Stimulated activated CD4-positive, alpha-beta T cell treated with anti-CD3 and anti-CD28 coated beads, Interleukin-4, amount 100 ng/mL, for 4 hours (primary cell): ENCODE results near the gene TENM3.

Source experiments
- DNase-seq, 2 experiments: peaks; one replicate each; pipeline ENCODE4 v3.0.0-alpha.2; 2020

Gene TENM3

DNA sequence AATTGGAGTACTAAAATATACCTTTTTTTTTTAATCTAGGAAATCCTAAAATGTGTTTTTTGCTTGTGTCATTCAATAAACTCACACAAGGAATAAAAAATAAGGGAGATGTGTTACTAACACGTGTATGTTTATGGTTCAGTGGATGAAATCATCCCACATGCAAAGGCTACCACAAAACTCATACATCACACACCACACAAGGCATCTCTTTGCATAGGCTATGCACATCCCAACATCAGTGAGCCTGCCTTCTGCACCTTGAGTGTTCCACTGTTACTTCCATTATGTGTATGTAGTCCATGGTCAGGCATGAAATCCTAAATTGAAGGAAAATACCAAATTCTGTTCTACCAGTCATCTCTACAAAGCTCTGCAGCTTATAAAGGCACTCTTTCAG lies 460.9 kb downstream of the TENM3 start:
- DNase-seq = no peak

DNA sequence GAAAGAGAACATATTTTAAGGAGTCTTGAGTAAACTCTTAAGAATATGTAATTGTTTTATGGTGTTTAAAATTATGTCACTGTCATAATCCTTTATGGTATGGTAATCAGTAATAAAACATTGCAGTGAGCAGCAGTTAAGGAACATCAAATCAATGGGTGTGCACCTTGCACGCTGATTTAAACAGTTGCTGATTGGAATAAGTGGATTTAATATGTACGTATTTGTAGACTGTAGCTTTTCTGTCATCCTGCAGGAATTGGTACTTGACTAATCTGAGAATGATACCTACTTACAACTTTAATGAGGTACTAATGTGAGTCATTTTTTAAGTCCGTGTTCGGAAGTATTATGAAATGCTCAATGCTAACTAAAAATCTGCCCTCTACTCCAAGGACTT lies 461.7 kb downstream of the TENM3 start:
- DNase-seq = no peak

DNA sequence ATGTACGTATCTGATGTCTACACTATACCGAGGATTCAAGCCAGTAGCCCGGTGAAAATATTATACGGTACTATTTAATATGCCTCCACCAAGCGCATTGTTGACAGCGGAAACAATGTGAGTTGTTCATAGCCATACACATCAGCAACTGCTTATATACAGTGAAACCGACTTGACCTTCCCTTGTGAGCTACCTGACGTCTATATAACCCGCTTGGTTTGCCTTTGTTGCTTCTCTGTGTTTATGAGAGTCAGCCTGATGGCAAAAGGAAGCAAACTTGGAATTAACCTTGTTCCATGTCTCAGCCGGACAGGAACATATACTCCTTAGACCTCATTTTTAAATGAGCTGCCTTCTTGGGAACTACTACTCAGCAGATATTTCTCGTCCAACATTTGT lies 462.2 kb downstream of the TENM3 start:
- no peak for DNase-seq

DNA sequence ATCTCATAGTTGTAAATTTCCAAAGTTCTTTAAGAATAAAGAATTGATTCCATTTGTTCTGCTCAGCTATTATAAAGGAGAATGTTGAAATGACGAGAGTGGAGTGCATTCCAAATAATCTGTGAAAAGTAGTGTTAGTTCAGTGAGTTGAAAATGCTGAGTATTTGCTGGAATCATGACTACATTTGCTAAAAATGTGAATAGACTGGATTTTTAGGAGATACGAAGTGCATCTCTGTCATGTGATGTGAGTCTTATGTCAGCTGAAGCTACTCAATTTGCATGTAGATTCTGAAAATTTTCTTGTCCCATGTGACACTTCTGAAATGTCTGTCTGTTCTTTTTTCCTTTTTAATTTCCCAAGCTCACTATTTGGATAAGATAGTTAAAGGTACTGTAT lies 468.0 kb downstream of the TENM3 start:
- no peak for DNase-seq

DNA sequence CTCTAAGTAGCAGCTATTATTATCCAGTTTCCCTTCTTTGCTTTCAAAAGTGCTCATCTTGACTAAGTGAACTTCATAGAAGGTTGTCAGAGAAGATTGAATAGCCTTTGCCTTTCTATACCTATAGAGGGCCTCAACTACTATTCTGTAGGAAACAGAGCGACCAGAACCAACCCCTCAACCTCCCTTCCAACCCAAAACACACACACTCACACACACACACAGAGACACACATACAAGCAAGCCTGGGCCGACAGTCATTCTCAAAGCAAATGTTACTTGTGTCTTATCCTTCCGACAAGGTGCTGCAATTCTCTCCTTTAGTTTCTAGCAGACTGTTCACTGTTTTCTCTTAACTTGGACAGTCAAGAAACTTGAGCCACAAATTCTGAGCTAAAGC lies 472.3 kb downstream of the TENM3 start:
- DNase-seq = no peak

DNA sequence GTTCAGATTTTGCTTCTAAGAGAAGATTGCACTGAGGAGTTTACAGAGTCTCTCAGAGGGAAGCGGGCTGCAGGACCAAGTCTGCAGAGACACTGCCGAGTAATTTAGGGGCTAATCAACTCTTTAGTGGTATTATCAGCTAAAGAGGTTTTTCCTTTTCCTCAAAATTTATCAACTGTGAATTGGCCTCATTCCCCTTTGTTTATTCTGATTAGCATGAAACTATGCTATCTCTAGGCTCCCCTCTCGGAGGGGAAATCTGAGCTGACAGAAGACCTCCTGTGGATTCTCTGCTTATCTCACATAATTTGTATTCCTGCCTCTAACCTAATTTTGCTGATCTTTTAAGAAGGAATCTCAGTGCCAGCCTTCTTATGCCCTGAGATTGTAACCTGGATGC lies 473.0 kb downstream of the TENM3 start:
- no peak for DNase-seq

DNA sequence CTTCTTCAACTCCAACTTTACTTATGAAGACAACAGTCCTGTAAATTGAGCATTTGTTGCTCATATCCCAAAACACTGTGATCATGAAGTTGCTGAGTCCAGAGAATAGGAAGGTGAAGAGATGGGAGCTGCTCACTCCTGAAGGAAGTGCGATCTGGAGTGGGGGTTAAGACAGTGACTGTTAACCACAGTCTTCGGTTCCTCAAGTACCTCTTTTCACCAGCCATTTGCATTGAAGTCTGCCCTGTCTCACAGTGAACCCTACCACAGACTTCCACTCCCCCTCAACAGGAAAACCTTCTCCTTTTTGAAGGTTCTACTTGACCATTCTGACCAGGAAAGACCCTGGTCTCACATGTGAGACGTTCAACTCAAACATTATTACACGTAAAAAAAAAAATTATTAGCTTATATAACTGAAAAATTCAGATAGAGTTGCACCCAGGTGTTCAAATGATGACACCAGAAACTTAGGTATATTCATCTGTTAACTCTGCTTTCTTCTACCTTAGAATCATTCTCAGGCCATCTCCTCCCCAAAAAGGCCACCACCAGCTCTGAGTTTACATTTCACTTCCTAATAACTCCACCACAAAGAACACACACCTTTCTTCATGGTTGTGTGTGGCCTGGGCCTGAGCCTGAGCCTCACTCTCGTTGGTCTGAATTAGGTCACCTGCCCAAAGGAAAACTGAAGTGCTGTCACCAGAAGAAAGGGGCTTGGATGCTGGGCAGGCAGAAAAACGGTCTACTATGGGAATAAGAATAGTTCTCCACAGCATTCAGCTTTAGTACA lies 474.8 kb downstream of the TENM3 start:
- DNase-seq = no peak

DNA sequence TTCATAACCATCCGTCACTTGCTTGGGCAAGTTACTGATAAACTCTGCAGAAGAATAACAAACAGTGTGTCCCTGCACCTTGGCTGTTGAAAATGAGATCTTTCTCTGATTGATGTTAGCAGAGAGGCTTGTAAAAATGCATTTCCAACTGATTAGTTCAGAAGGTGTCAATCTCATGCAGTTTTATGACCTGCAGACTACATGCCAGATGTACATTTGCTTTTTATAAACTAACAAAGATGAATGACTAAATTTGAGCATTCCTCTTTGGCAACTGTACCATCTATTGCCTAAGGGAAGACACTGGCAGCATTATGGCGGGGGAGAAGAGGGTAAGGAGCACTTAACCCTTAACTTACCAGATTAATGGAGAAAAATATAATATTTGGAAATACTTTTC lies 481.2 kb downstream of the TENM3 start:
- DNase-seq = no peak

DNA sequence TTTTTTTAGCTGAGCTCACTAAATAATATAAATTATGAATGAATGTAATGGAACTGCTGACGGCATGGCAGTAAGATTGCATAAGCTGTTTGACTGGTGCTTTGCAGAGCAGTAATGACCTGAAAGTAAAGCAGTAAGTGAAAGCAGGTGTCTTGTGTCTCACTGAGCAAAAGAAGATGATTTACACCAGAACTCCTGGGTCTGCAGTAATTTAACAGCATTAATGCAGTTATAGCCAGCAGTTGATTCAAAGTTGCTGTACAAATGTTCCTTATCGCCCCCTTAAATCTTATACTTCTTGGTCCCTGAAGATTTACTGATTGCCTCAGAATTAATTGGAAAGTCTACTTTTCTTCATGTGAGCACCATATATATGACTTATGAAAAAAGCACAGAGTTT lies 486.3 kb downstream of the TENM3 start:
- no peak for DNase-seq

DNA sequence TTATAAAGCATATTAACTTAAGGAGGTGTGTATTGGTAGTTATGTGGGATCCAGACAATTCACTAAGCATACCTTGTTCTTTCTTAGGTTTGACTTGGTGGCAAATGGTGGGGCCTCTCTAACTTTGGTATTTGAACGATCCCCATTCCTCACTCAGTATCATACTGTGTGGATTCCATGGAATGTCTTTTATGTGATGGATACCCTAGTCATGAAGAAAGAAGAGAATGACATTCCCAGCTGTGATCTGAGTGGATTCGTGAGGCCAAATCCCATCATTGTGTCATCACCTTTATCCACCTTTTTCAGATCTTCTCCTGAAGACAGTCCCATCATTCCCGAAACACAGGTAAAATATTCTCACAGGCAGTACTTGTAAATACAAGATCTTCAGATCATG lies 487.6 kb downstream of the TENM3 start:
- no peak for DNase-seq

DNA sequence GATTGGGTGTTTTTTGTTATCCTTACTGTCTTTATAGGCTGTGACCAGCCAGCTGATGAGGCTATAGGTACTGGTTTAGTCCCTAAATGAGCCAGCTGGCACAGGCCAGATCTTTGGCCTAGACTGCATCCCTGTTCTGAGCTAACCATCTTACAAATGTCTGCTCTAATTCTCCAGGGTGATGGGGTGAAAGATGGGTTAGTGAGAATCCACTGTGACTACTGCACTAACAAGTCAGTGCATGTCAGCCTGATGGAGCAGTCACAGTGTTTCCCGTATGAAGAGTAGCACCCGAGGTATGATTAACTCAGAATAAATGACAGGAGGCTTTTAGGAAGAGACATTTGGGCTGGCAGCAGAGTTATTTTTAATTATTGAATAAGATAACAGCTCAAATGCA lies 493.0 kb downstream of the TENM3 start:
- DNase-seq = no peak

DNA sequence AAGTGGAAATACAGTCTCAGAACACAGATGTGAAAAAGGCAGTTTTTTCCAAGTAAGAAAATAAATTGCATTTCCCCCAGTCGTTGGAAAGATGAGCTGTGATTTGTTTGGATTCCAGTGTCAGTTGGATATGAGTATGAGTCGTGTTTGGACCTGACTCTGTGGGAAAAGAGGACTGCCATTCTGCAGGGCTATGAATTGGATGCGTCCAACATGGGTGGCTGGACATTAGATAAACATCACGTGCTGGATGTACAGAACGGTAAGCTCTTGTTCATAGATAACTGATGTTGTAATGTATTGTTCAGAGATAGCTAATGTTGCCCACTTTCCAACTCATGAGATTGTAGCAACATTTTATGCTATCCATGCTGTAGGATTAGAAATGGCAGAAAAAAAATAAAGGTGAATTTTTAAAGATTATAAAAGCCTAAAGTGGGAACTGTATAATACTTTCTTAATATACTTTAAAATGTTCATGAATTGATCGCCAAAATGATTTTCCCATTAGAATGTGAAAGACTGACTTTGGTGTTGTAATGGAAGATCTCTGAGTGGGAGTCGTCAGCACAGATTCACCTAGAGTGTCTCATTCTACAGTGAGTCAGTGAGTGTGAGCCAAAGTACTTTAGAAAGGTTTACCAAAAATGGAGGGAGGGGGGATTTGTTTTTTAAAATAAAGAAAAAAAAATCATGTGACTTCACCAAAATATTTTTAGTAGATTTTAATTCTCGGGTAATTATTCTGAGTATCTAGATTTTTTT lies 495.3 kb downstream of the TENM3 start:
- DNase-seq = no peak

DNA sequence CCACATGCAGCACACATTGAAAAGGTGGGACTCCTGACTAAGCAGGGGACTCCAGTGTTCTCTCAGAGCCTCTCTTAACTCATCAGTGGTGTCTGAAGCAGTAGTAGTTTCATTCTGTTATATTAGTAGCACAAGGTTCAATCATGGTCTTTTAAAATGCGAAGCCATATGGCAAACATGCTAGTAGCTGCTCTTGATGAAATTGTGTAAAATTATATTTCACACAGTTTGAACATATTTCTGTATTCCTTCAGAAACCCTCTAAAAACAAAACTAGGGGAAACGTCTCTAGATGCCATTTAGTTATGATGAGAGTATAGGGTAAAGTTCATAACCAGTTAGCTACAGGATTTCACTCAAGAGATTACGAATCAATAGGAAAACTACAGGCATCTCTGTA lies 497.1 kb downstream of the TENM3 start:
- DNase-seq = no peak

DNA sequence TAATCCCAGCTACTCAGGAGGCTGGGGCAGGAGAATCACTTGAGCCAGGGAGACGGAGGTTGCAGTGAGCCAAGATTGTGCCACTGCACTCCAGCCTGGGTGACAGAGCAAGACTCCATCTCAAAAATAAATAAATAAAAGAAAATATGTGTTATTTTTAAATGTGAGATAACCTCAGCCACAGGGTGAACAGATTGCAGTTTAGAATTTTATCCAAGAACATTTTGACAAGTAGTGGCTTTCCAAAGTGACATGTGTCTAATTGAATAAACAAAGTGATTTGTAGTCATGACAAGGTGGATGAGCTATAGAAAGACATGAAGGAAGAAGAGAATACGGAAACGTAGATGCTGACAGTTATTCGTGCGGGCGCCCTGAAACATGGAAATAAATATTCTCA lies 497.9 kb downstream of the TENM3 start:
- DNase-seq = no peak

DNA sequence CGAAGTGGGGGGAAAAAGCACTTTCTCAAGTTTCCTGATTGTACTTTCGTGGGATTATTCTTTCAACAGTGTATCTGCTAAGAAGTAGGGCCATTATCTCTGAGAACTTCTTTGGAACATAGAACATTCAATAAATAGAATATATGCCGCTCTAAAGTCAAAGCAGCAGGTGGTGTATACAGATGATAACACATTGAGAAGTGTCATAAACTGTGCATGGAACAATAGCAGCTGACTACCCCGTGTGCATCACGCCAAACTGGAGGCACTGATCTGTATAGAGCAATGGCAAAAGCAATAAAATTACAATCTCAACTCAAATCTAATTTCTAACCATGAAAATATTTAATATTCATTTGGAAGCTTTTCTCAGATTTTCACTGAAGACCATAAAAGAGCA lies 498.7 kb downstream of the TENM3 start:
- DNase-seq = no peak

DNA sequence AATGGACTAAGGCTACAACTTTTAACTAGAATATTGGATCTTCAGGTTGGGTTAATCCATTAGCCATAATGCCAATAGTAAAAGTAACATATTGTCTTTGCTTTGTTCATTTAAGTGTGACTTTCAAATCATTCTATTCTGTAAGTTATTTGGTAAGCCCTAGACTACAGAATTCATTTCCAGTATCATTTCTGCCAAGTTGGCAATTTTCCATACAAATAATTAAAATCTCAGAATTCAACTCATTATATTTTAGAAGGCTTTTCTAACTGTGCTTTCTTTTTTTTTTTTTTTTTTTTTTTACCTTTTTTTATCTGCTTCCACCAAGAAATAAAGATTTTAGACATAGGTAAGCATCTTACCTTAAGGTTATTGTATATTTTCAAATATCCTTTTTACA lies 500.6 kb downstream of the TENM3 start:
- no peak for DNase-seq

DNA sequence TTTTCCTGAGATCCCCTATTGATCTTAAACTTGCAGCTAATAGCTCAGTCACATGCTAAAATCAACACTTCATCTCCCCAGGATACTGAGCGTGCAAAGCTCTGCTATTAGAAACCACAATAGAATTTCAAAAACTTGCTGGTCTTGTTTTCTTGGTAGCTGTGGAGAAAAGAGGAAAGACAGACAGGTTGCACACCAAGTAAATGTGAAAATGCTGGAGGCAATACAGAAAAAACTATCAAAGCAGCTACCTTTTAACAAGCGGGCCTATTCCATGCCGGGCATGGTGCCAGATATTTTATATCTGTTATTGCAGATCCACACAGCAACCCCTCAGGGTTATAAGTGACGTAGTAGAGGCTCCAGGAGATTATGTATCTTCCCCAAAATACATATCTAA lies 502.0 kb downstream of the TENM3 start:
- DNase-seq = no peak

DNA sequence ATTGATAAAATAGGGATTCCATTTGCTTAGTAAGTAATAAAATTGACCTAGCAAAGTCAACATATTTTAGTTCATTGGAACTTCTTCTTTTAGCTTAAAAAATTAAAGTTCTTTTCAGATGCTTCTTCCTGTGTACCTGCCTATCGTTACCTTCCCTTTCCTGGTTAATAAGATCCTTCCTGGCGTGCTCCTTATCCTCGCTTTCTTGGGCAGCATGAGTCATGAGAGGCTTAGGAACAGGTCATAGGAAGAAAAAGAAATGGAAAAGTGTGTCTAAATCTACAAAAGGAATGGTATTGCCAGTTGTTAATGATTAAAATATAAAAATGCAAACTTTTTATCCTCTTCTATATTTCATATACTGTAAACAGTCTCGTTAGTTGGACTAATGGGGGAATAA lies 503.7 kb downstream of the TENM3 start:
- DNase-seq = no peak

DNA sequence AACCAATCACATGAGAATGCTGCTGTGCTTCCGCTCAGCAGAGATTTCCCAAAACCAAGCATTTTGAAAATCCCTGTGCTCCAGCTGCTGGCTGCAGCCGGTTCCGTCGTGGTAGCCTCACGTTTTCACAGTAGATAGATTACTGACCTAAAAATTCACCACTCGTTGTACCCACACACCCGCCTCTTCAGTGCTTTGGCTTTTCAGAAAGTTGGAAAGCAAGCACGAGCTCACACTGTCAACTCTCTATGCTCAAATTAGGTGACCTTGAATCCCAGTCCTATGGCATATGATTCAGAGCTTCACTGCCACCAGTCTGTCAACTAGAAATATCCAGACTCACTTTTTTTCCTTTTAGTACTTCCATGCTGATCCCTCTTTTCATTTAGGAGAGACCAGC lies 505.1 kb downstream of the TENM3 start:
- DNase-seq = no peak

DNA sequence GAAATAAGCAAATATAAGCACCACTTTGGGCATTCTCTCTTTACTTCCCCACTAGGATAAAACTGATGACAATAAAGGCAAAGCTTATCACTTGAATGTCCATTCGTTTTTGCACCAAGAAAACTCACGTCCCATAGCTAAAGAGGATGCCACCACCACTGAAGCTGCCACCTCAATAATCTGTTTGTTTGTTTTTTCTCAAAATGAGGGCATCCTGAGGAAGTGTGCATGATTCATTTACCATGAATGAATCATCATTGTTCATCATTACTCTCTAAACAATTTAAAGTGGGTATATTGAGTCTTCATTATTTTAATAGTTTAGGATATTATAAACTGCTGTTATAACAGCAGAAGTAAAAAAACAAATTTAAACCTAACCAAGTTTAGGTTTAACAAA lies 505.7 kb downstream of the TENM3 start:
- DNase-seq = no peak

DNA sequence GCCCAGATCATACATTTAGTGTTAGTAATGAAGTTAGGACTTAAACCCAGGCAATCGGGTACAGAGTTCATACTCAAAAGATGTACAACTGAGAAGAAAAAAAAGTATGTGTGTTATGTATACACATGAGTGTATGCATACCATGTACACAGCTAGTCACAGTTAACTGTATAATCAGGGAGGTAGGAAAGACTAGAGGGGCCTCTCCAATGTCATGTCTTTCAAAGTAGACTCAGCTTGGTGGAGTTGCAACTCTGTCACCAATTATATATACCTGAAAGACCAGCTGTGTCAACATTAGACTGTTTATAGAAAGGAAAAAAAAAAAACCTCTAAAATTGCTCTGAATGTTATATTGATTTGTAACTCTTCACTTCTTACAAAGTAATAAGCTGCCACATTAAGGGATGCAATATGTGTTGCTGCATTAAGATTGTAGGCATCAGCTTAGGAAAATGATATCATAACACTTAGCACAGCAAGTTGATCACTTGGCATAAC lies 506.5 kb downstream of the TENM3 start:
- DNase-seq = no peak

DNA sequence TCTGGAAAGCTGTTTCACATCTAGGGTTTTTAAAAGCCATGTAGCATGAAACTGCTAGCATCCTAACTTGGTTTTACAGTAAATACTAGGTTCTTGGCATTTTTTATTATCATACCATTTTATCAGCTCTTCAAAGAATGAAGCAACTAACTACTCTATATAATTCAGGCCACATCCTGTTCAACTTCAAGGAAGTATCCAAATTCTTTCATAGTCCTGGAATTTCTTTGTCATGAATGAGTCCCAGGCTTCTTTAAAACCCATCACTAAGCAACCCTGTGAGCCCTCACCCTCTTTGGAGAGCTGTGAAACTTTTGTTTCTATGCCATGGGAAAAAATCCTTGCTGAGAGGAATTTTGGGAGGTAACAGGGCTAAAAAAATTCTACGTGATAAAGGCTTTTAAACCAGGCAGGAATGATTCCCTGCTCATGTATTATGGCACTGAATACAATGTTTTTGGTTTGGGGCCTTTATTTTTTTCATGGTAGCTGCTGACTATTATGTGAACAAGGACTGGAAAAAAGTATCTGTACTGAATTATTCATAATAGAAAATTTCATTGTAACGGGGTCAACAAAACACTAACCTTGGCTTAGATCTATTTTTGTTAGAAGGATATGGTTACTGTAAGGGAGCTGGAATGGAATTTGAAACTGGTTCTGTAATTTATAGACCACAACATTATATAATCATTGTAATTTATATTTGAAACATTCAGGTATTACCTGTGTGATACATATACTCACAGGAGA lies 509.1 kb downstream of the TENM3 start:
- DNase-seq = no peak

DNA sequence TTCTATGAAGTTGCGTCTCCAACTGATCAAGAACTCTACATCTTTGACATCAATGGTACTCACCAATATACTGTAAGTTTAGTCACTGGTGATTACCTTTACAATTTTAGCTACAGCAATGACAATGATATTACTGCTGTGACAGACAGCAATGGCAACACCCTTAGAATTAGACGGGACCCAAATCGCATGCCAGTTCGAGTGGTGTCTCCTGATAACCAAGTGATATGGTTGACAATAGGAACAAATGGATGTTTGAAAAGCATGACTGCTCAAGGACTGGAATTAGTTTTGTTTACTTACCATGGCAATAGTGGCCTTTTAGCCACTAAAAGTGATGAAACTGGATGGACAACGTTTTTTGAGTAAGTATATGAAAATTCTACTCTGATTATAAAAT lies 511.7 kb downstream of the TENM3 start:
- no peak for DNase-seq
